GM10248 (cell line): ENCODE results near the gene DFFB.
A peak's percentile ranks its signal among the peaks of the same experiment; 100 is the strongest.

Experiments used
- CTCF ChIA-PET: fragments of 300-600 bp; sonication (Branson Sonifier 250); formaldehyde crosslinking; extraction: SDS; loops from one replicate; lab custom pipeline; 2021; ENCODE audit warnings: antibody characterized with exemption; lab: Yijun Ruan, JAX
- POLR2A ChIA-PET: fragments of 350-650 bp; sonication (Branson Sonifier 250); formaldehyde crosslinking; extraction: SDS; loops from one replicate; lab custom pipeline; 2020; ENCODE audit warnings: antibody characterized with exemption; lab: Yijun Ruan, JAX
- DNase-seq: peaks from one replicate; pipeline ENCODE4 v3.0.0; 2012; ENCODE audit errors: extremely low spot score
- CTCF ChIP-seq: IDR thresholded peaks from 2 replicates; pipeline ENCODE4 v1.5.1; 2012; ENCODE audit warnings: mild to moderate bottlenecking, low read depth; ENCODE audit errors: extremely low read depth, missing control alignments, control extremely low read depth

Gene DFFB

GRCh38 chr1:3895951-3896325 is 38.7 kb downstream of the DFFB start:
- ChIA-PET CTCF (interaction anchor here (1.3 kb wide), 1 partner anchor 11 kb away, joined by 3 read pairs; no protein-coding TSS in a partner anchor), POLR2A (no interaction called here)
- TF ChIP-seq CTCF = no peak

GRCh38 chr1:3896396-3897000 is 39.2 kb downstream of the DFFB start:
- ChIA-PET CTCF (interaction anchor here (1.3 kb wide), 1 partner anchor 10 kb away, joined by 3 read pairs; no protein-coding TSS in a partner anchor), POLR2A (no interaction called here)
- DNase-seq = no peak
- no peak for TF ChIP-seq CTCF

More at GRCh38 chr1:3895951-3896325, 38.7 kb downstream of the DFFB start:
- no peak for DNase-seq

DNA sequence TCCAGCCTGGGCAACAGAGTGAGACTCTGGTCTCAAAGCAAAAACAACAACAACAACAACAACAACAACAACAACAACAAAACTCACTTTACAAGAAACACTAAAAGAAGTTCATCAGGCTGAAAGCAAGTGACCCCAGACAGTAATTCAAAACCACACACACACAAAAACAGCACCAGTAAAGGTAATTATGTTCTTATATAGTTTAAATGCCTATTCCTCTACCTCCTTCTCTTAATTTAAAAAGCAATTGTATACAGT is 41.1 kb downstream of the DFFB start:
- CTCF ChIA-PET = interaction anchor here (3.1 kb wide), 1 partner anchor 40 kb away, joined by 13 read pairs; the partner anchor contains the start of genes CEP104 and DFFB
- POLR2A ChIA-PET = no interaction called here
- DNase-seq = no peak
- no peak for TF ChIP-seq CTCF

DNA sequence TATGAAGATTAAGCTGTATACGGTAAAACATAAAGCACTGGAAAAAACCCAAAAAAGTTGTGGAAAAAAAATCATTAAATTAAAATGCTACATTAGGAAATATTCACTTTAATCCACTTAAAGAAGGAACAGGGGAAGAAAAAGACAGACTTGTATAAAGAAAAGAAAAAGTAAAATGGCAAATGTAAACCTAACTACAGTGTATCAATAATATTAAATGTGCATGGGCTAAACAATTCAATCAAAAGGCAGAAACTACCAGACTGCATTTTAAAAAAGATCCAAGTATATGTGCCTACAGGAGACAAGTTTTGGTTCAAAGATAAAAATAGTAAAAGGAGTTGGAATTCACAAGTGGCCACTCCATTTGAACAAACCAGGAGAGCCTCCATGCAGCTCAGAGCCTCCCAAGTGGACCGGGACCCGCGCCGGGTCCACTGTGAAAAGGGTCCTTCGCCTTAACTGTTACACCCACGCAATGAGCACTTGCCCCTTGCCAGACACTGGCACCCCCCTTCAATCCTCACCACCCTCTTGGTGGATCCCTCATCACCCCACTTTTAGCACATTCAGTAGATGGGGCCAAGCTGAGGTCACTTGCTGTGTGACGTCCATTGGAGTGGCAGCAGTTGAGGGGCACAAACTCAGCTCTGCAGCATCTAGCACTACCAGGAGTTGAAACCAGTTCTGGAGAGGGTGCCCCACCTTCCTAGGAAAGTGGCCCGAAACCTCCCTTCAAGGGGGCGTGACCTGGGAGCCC is 41.9 kb downstream of the DFFB start:
- ChIA-PET POLR2A (no interaction called here), CTCF (interaction anchor here (1.0 to 3.1 kb wide), 4 partner anchors 41 to 125 kb away, joined by 3 to 13 read pairs (median 4); partner anchors contain the start of genes CEP104, DFFB and LRRC47)
- no peak for TF ChIP-seq CTCF
- DNase-seq = no peak

- peak; percentile 60 for DNase-seq
- ChIA-PET CTCF (interaction anchor here (1.0 to 3.1 kb wide), 4 partner anchors 42 to 126 kb away, joined by 3 to 13 read pairs (median 4); partner anchors contain the start of genes CEP104, DFFB and LRRC47), POLR2A (no interaction called here)
- TF ChIP-seq CTCF = peak; percentile 11
Measured at GRCh38 chr1:3899754-3900149, 42.5 kb downstream of the DFFB start.

- no peak for TF ChIP-seq CTCF
- DNase-seq = peak; percentile 92
- ChIA-PET POLR2A (no interaction called here), CTCF (interaction anchor here (1.0 to 3.1 kb wide), 4 partner anchors 42 to 127 kb away, joined by 3 to 13 read pairs (median 4); partner anchors contain the start of genes CEP104, DFFB and LRRC47)
Measured at GRCh38 chr1:3900150-3900968, 43.1 kb downstream of the DFFB start, which contains the start of gene C1orf174. Gene C1orf174 (minus strand): TSS chr1:3900272. CDS start chr1:3900186, 86 bp downstream.
